ENCODE measurements around the gene STPG3.
A peak's percentile ranks its signal among the peaks of the same experiment; 100 is the strongest.

STPG3 gene

GRCh38 chr9:137251194-137251461, at the start of gene STPG3:
Gene STPG3, plus strand, starts transcription at chr9:137251286. Its CDS starts 1 bp downstream, at chr9:137251287.
- DNase-seq (ENCODE audit: insufficient read length, low spot score) (no peak), FAIRE-seq (no peak)
- no peak for TF ChIP-seq CTCF (IDR thresholded peaks at IDR 0.05; ENCODE audit: insufficient read depth, missing control alignments)

GRCh38 chr9:137202966-137203365, 48.1 kb upstream of the STPG3 start:
- no peak for TF ChIP-seq CTCF (IDR thresholded peaks at IDR 0.05; ENCODE audit: insufficient read depth, missing control alignments)
- DNase-seq (ENCODE audit: insufficient read length, low spot score) (no peak), FAIRE-seq (no peak)

- TF ChIP-seq CTCF (IDR thresholded peaks at IDR 0.05; ENCODE audit: insufficient read depth, missing control alignments): no peak
- no peak for DNase-seq (ENCODE audit: insufficient read length, low spot score)
- FAIRE-seq: no peak
Observed at GRCh38 chr9:137204731-137205125, 46.4 kb upstream of the STPG3 start.

- no peak for TF ChIP-seq CTCF (IDR thresholded peaks at IDR 0.05; ENCODE audit: insufficient read depth, missing control alignments)
- FAIRE-seq (no peak), DNase-seq (ENCODE audit: insufficient read length, low spot score) (peak; percentile 100)
Observed at GRCh38 chr9:137205126-137206069, 45.7 kb upstream of the STPG3 start, which contains the start of the genes NDOR1 and TMEM203. Gene NDOR1, plus strand, starts transcription at chr9:137205700. Its CDS starts 78 bp downstream, at chr9:137205778. Gene TMEM203, minus strand, starts transcription at chr9:137205648. Its CDS starts 234 bp downstream, at chr9:137205414.

- no peak for DNase-seq (ENCODE audit: insufficient read length, low spot score)
- no peak for FAIRE-seq
Observed at GRCh38 chr9:137206602-137207001, 44.5 kb upstream of the STPG3 start.

GRCh38 chr9:137211532-137211931, 39.6 kb upstream of the STPG3 start:
- DNase-seq (ENCODE audit: insufficient read length, low spot score) (no peak), FAIRE-seq (no peak)
- TF ChIP-seq CTCF (IDR thresholded peaks at IDR 0.05; ENCODE audit: insufficient read depth, missing control alignments): no peak

More at GRCh38 chr9:137206602-137207001, 44.5 kb upstream of the STPG3 start:
- TF ChIP-seq CTCF (IDR thresholded peaks at IDR 0.05; ENCODE audit: insufficient read depth, missing control alignments): no peak

GRCh38 chr9:137212520-137212919, 38.6 kb upstream of the STPG3 start:
- TF ChIP-seq CTCF (IDR thresholded peaks at IDR 0.05; ENCODE audit: insufficient read depth, missing control alignments): no peak
- DNase-seq (ENCODE audit: insufficient read length, low spot score): no peak
- FAIRE-seq: no peak
